H1 (cell line): Measurements from ENCODE around the gene MYO9B. TPM values are rescaled to one million over a fixed set of nuclear protein-coding genes. Genes with fewer than 3 reads are reported as not detected.

ENCODE experiments used
- CTCF ChIA-PET: fragments of 300-600 bp; sonication (Branson Sonifier 250); formaldehyde crosslinking; loops from one replicate; lab custom pipeline; 2021; ENCODE audit not compliant: partially characterized antibody; lab: Charles Lee
- POLR2A ChIA-PET: fragments of 300-600 bp; sonication (Branson Sonifier 250); formaldehyde crosslinking; loops from one replicate; lab custom pipeline; 2021; ENCODE audit warnings: inconsistent platforms; ENCODE audit not compliant: partially characterized antibody; lab: Charles Lee
- DNase-seq, 2 experiments: peaks; one replicate each; pipeline versions ENCODE4 v3.0.0 to v3.0.0-alpha.2; 2010 to 2022; ENCODE audit warnings: low spot score in 2 of 2, low read depth in 1 of 2, mixed read lengths in 1 of 2
- FAIRE-seq: peaks from 2 replicates; lab custom pipeline; 2011; peaks lifted over from hg19 to GRCh38; lab: Jason Lieb, UNC
- H2AFZ ChIP-seq: 2 replicates; pipeline ENCODE4 v1.8.1; 2012; ENCODE audit warnings: low read length, inconsistent platforms
- H2AK5ac ChIP-seq: 2 replicates; pipeline ENCODE4 v1.6.1; 2013; ENCODE audit warnings: low read depth, low read length
- H2BK120ac ChIP-seq: replicated peaks from 2 replicates; pipeline ENCODE3; 2013; ENCODE audit warnings: low read depth, low read length, inconsistent platforms
- H2BK12ac ChIP-seq: 2 replicates; pipeline ENCODE4 v1.6.1; 2013; ENCODE audit warnings: low read depth, low read length
- H2BK15ac ChIP-seq: 2 replicates; pipeline ENCODE4 v1.6.1; 2013; ENCODE audit warnings: low read length
- H2BK20ac ChIP-seq: 2 replicates; pipeline ENCODE4 v1.6.1; 2013; ENCODE audit warnings: low read length
- H2BK5ac ChIP-seq: 2 replicates; pipeline ENCODE4 v1.6.1; 2013; ENCODE audit warnings: low read depth, low read length
- H3K14ac ChIP-seq: 2 replicates; pipeline ENCODE4 v1.6.1; 2013; ENCODE audit warnings: inconsistent platforms; ENCODE audit not compliant: insufficient read length
- H3K18ac ChIP-seq: 2 replicates; pipeline ENCODE4 v1.6.1; 2013; ENCODE audit warnings: low read length; ENCODE audit errors: extremely low read depth
- H3K23ac ChIP-seq: 2 replicates; pipeline ENCODE4 v1.6.1; 2013; ENCODE audit warnings: inconsistent platforms; ENCODE audit not compliant: insufficient read length
- H3K23me2 ChIP-seq: 2 replicates; pipeline ENCODE4 v1.6.1; 2013; ENCODE audit warnings: low read depth, low read length
- H3K27ac ChIP-seq: 2 replicates; pipeline ENCODE4 v1.6.1; 2011; ENCODE audit warnings: low read depth, low read length, inconsistent platforms
- H3K27me3 ChIP-seq, 4 experiments: replicated peaks in 1 of 4; 1 replicate in 1 of 4; 2 replicates in 3 of 4; pipeline versions ENCODE4 v1.6.1 to v1.8.1; 2011 to 2013; ENCODE audit warnings: low read length in 3 of 4, mild to moderate bottlenecking in 3 of 4, inconsistent platforms in 2 of 4, mixed read lengths in 2 of 4, moderate library complexity in 1 of 4; ENCODE audit not compliant: control insufficient read depth in 3 of 4, insufficient read depth in 3 of 4; ENCODE audit errors: extremely low read depth in 1 of 4
- H3K36me3 ChIP-seq, 4 experiments: 2 replicates each; pipeline versions ENCODE4 v1.6.1 to v1.8.1; 2011 to 2013; ENCODE audit warnings: mild to moderate bottlenecking in 4 of 4, low read length in 3 of 4, moderate library complexity in 2 of 4, control low read depth in 1 of 4, inconsistent platforms in 1 of 4; ENCODE audit not compliant: insufficient read depth in 4 of 4, control insufficient read depth in 2 of 4
- H3K4ac ChIP-seq: replicated peaks from 2 replicates; pipeline ENCODE3; 2013; ENCODE audit warnings: low read length, low read depth, mixed read lengths, inconsistent platforms; ENCODE audit not compliant: insufficient read length
- H3K4me1 ChIP-seq, 4 experiments: replicated peaks in 1 of 4; 1 replicate in 1 of 4; 2 replicates in 3 of 4; pipeline versions ENCODE4 v1.6.1 to v1.8.1; 2011 to 2013; ENCODE audit warnings: low read length in 3 of 4, inconsistent platforms in 2 of 4, mixed read lengths in 1 of 4; ENCODE audit not compliant: insufficient read depth in 4 of 4, control insufficient read depth in 3 of 4
- H3K4me2 ChIP-seq, 2 experiments: 2 replicates each; pipeline versions ENCODE4 v1.6.1 to v1.8.1; 2011 to 2013; ENCODE audit warnings: low read depth in 2 of 2, low read length in 2 of 2, control low read depth in 1 of 2, inconsistent platforms in 1 of 2, mild to moderate bottlenecking in 1 of 2; ENCODE audit not compliant: insufficient read depth in 1 of 2
- H3K4me3 ChIP-seq, 4 experiments: fragments of 200-600, 300-600 bp in 1 of 4; sonication (generic), shearing (Covaris generic), sonication (Bioruptor Twin) in 1 of 4; 2 replicates each; pipeline versions ENCODE4 v1.5.1 to v1.8.1; 2011 to 2016; ENCODE audit warnings: low read length in 4 of 4, low read depth in 3 of 4, control low read depth in 2 of 4, inconsistent platforms in 2 of 4, mild to moderate bottlenecking in 2 of 4, mixed read lengths in 1 of 4, moderate library complexity in 1 of 4; ENCODE audit not compliant: insufficient read depth in 2 of 4; ENCODE audit errors: extremely low read depth in 1 of 4
- H3K56ac ChIP-seq: replicated peaks from 2 replicates; pipeline ENCODE3; 2013; ENCODE audit warnings: low read depth, mild to moderate bottlenecking, mixed read lengths, low read length, inconsistent platforms; ENCODE audit not compliant: insufficient read length
- H3K79me1 ChIP-seq: 2 replicates; pipeline ENCODE4 v1.6.1; 2013; ENCODE audit warnings: low read depth, low read length, control low read depth
- H3K79me2 ChIP-seq, 2 experiments: 2 replicates each; pipeline versions ENCODE4 v1.6.1 to v1.8.1; 2012 to 2013; ENCODE audit warnings: low read length in 2 of 2, mild to moderate bottlenecking in 2 of 2, inconsistent platforms in 1 of 2; ENCODE audit not compliant: insufficient read depth in 2 of 2, control insufficient read depth in 1 of 2
- H3K9ac ChIP-seq, 4 experiments: replicated peaks in 1 of 4; 1 replicate in 1 of 4; 2 replicates in 3 of 4; pipeline versions ENCODE4 v1.6.1 to v1.8.1; 2011 to 2013; ENCODE audit warnings: low read depth in 3 of 4, low read length in 3 of 4, control low read depth in 2 of 4, mild to moderate bottlenecking in 2 of 4, moderate library complexity in 2 of 4, inconsistent platforms in 1 of 4; ENCODE audit errors: extremely low read depth in 1 of 4
- H3K9me3 ChIP-seq, 2 experiments: 2 replicates each; pipeline versions ENCODE4 v1.6.1 to v1.8.1; 2012 to 2013; ENCODE audit warnings: mild to moderate bottlenecking in 2 of 2, moderate library complexity in 2 of 2, control low read depth in 1 of 2, inconsistent platforms in 1 of 2, low read depth in 1 of 2, low read length in 1 of 2, mixed read lengths in 1 of 2; ENCODE audit not compliant: insufficient read depth in 2 of 2
- H4K20me1 ChIP-seq, 2 experiments: replicated peaks in 1 of 2; 2 replicates each; pipeline versions ENCODE3 to v1.8.1; 2011 to 2013; ENCODE audit warnings: inconsistent platforms in 2 of 2, low read length in 2 of 2, mild to moderate bottlenecking in 1 of 2; ENCODE audit not compliant: insufficient read depth in 2 of 2, control insufficient read depth in 1 of 2
- H4K5ac ChIP-seq: 2 replicates; pipeline ENCODE4 v1.6.1; 2013; ENCODE audit warnings: low read length, low read depth, mixed read lengths, inconsistent platforms; ENCODE audit not compliant: insufficient read length
- H4K8ac ChIP-seq: 2 replicates; pipeline ENCODE4 v1.8.0; 2013; ENCODE audit warnings: mild to moderate bottlenecking, moderate library complexity, low read length, inconsistent platforms; ENCODE audit not compliant: insufficient read depth; ENCODE audit errors: extremely low read depth
- H4K91ac ChIP-seq: replicated peaks from 2 replicates; pipeline ENCODE3; 2013; ENCODE audit warnings: low read length, mixed read lengths, inconsistent platforms; ENCODE audit not compliant: insufficient read length
- CBX5 ChIP-seq: fragments of 300-800, 300-1000 bp; sonication (generic); IDR thresholded peaks from 2 replicates; pipeline ENCODE4 v1.7.1; 2016; ENCODE audit warnings: antibody characterized with exemption, low read length, low read depth
- CHD1 ChIP-seq: IDR thresholded peaks from 2 replicates; pipeline ENCODE4 v1.6.1; 2012; ENCODE audit warnings: low read depth, low read length, improper control_type of control experiment
- EGR1 ChIP-seq: IDR thresholded peaks from 2 replicates; pipeline ENCODE4 v1.6.1; 2011; ENCODE audit warnings: low read depth, low read length, borderline replicate concordance
- MAX ChIP-seq: IDR thresholded peaks from 2 replicates; pipeline ENCODE4 v1.6.1; 2012; ENCODE audit warnings: inconsistent platforms
- NRF1 ChIP-seq: IDR thresholded peaks from 2 replicates; pipeline ENCODE4 v1.6.1; 2011; ENCODE audit warnings: mild to moderate bottlenecking, low read depth, low read length, improper control_type of control experiment
- PHF8 ChIP-seq: fragments of 200-600 bp; sonication (generic); conservative IDR thresholded peaks from 2 replicates; pipeline ENCODE4 v1.7.1; 2012; ENCODE audit warnings: low read depth, mild to moderate bottlenecking, inconsistent platforms, low read length, moderate library complexity
- RXRA ChIP-seq: IDR thresholded peaks from 2 replicates; pipeline ENCODE4 v1.6.1; 2011; ENCODE audit warnings: low read depth, mild to moderate bottlenecking, low read length, moderate library complexity; ENCODE audit not compliant: insufficient read depth
- SRF ChIP-seq: IDR thresholded peaks from 2 replicates; pipeline ENCODE4 v1.6.1; 2011; ENCODE audit warnings: mild to moderate bottlenecking, low read depth, low read length, moderate library complexity
- WGBS, 2 experiments: shearing (Covaris generic) in 1 of 2; methylation state at CpG; one replicate each; pipeline versions ENCODE4 v1.1.6 to v1.1.7; 2013 to 2015; ENCODE audit warnings: low lambda C conversion rate in 2 of 2, mixed read lengths in 2 of 2, inconsistent platforms in 1 of 2, low coverage in 1 of 2, missing lambda C conversion rate in 1 of 2; ENCODE audit not compliant: insufficient replicate concordance in 2 of 2, insufficient coverage in 1 of 2, insufficient read length in 1 of 2; ENCODE audit errors: extremely low coverage in 1 of 2, missing lambda C conversion rate in 1 of 2; 5-methylcytosine and 5-hydroxymethylcytosine counted together
- polyA plus RNA-seq, 7 experiments: library from polyadenylated mRNA; depleted of rRNA in 3 of 7; stranded (reverse) in 5 of 7; unstranded in 2 of 7; fragments of >200 nt in 5 of 7; fragments of 200-250 nt in 2 of 7; gene quantifications; 1 replicate in 5 of 7; 2 replicates in 1 of 7; 4 replicates in 1 of 7; pipeline versions ENCODE4 v1.2.1 to v1.2.3, GENCODE V29; 2011 to 2013; ENCODE audit warnings: missing spikeins in 2 of 7, mixed read lengths in 2 of 7
- total RNA-seq: library from RNA; stranded (reverse); fragmentation: NEBNext Ultra II Directional; extraction: Animal tissue kit (Norgen Biotek cat#: 25700); gene quantifications from 2 replicates; pipeline ENCODE4 v1.2.1, GENCODE V29; 2021

The MYO9B gene
- total and polyA plus RNA-seq, 2 of the 8 experiments (the other 6 are each of a cell fraction or from before 2014, with no cell fraction given): 27.6 to 77.1 TPM

DNA sequence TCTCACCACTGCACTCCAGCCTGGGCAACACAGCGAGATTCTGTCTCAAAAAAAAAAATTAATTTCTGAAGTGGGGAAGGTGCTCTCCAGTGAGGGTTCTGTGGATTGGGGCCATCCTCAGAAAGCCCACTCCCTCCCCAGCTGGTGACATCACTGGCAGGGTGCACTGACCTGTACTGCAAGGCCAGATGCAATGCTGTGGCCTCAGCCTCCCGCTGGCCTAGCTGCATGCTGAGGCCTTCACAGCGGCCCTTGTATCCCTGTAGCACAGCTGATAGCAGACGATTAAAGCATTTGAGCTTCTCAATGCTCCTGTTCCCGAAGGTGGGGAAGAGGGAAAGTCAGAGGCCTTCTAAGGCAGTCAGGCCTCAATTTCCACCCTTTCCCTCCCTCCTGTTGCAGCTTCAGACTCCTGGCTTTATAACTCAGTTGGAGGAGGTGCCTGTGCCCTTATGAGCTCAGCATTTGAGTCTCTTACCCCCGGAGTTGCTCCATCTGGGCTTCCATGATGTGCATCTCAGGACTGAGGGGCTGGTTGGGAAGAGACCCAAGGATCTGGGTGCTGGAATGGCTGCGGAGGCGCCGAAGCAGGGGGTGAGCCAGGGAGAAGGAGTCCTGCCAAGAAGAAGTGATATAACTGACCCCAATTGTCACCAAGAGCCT lies 183.7 kb downstream of the MYO9B start:
- H3K4me3 ChIP-seq: no peak overlapping the region
- H3K79me2 ChIP-seq: no peaks in the 10 kb centered on the region
- H2BK5ac ChIP-seq: no peak overlapping the region
- H4K20me1 ChIP-seq: no peaks in the 10 kb centered on the region
- H4K91ac ChIP-seq: no peak overlapping the region
- peaks cover 2 to 13% (median 4%) of the 10 kb centered on the region in 4 experiments; a peak in 4 of 8 replicates for H3K36me3 ChIP-seq
- no peaks in the 10 kb centered on the region for H3K27me3 ChIP-seq
- DNase-seq: no peak
- ChIA-PET POLR2A (interaction anchor here (1.4 to 12.8 kb wide), 7 partner anchors 8 to 33 kb away, joined by 3 to 113 read pairs (median 6); partner anchors contain the start of gene ANKLE1), CTCF (interaction anchor here (0.8 to 5.3 kb wide), 11 partner anchors 10 to 133 kb away, joined by 3 to 56 read pairs (median 4); partner anchors contain the start of genes ANKLE1, MRPL34 and OCEL1)
- no peak overlapping the region for H2BK15ac ChIP-seq
- H2BK20ac ChIP-seq: no peak overlapping the region
- no peak overlapping the region for H3K18ac ChIP-seq
- no peak overlapping the region for H4K8ac ChIP-seq
- no peak overlapping the region for H2AK5ac ChIP-seq
- no peaks in the 10 kb centered on the region for H3K23me2 ChIP-seq
- H3K4ac ChIP-seq: no peak overlapping the region
- H3K79me1 ChIP-seq: no peaks in the 10 kb centered on the region
- no peak overlapping the region for H3K27ac ChIP-seq
- no peak for FAIRE-seq
- no peak overlapping the region for H2AFZ ChIP-seq
- 93% methylated on average over 9 of the region's 9 CpGs; no CpG with 5 or more reads in 1 of the 2 experiments for WGBS, 2 experiments
- peaks cover 15 to 19% of the 10 kb centered on the region in 2 experiments; a peak in 3 of 4 replicates for H3K9me3 ChIP-seq
- H3K4me1 ChIP-seq: peaks cover 0 to 2% (median 0%) of the 10 kb centered on the region in 4 experiments; a peak in 2 of 7 replicates
- H3K56ac ChIP-seq: no peak overlapping the region
- no peak overlapping the region for H3K14ac ChIP-seq
- H2BK12ac ChIP-seq: no peak overlapping the region
- no peak overlapping the region for H2BK120ac ChIP-seq
- no peak overlapping the region for H3K23ac ChIP-seq
- H3K9ac ChIP-seq: no peak overlapping the region
- no peak overlapping the region for H4K5ac ChIP-seq
- no peak for TF ChIP-seq EGR1
- TF ChIP-seq PHF8: no peak
- no peak for TF ChIP-seq NRF1
- no peak for TF ChIP-seq MAX
- no peak for TF ChIP-seq CHD1
- TF ChIP-seq CBX5: no peak
- no peak for TF ChIP-seq SRF
- no peak for TF ChIP-seq RXRA
- no peak overlapping the region for H3K4me2 ChIP-seq
